GM12878 (cell line): Measurements from ENCODE around the gene TRIB2. TPM values are rescaled to one million over a fixed set of nuclear protein-coding genes. Genes with fewer than 3 reads are reported as not detected.
A peak's percentile ranks its signal among the peaks of the same experiment; 100 is the strongest.

ENCODE experiments used
- IRF4 ChIP-seq: IDR thresholded peaks from 2 replicates; pipeline ENCODE4 v1.6.1; 2011; ENCODE audit warnings: low read depth, low read length
- JUND ChIP-seq: IDR thresholded peaks from 2 replicates; pipeline ENCODE4 v1.6.1; 2012; ENCODE audit warnings: low read depth, mild to moderate bottlenecking, low read length, improper control_type of control experiment, moderate library complexity
- MEF2A ChIP-seq: IDR thresholded peaks from 2 replicates; pipeline ENCODE4 v1.6.1; 2011; ENCODE audit warnings: low read depth, mild to moderate bottlenecking, low read length, moderate library complexity; ENCODE audit not compliant: insufficient read depth
- MEF2B ChIP-seq: fragments of 450-650 bp; IDR thresholded peaks from 2 replicates; pipeline ENCODE4 v1.6.1; 2018; ENCODE audit warnings: mild to moderate bottlenecking, moderate library complexity; ENCODE audit not compliant: partially characterized antibody, poor library complexity, severe bottlenecking
- MTA3 ChIP-seq: IDR thresholded peaks from 2 replicates; pipeline ENCODE4 v1.6.1; 2012; ENCODE audit warnings: low read length, inconsistent platforms, borderline replicate concordance
- NRF1 ChIP-seq: conservative IDR thresholded peaks from 2 replicates; pipeline ENCODE4 v1.6.1; 2011; ENCODE audit warnings: mild to moderate bottlenecking, low read depth, low read length, improper control_type of control experiment
- PML ChIP-seq: IDR thresholded peaks from 2 replicates; pipeline ENCODE4 v1.6.1; 2012; ENCODE audit warnings: low read length, inconsistent platforms
- RAD21 ChIP-seq: IDR thresholded peaks from 2 replicates; pipeline ENCODE4 v1.6.1; 2011; ENCODE audit warnings: mild to moderate bottlenecking, low read depth, low read length, moderate library complexity; ENCODE audit not compliant: insufficient read depth
- RAD51 ChIP-seq: fragments of 450-650 bp; IDR thresholded peaks from 2 replicates; pipeline ENCODE4 v1.6.1; 2016; ENCODE audit warnings: moderate library complexity, mild to moderate bottlenecking, inconsistent platforms
- SMC3 ChIP-seq: IDR thresholded peaks from 2 replicates; pipeline ENCODE4 v1.6.1; 2011; ENCODE audit warnings: low read length, improper control_type of control experiment, borderline replicate concordance
- SREBF1 ChIP-seq: IDR thresholded peaks from 2 replicates; pipeline ENCODE4 v1.6.1; 2012; ENCODE audit warnings: mild to moderate bottlenecking, low read length
- YBX1 ChIP-seq: fragments of 450-650 bp; IDR thresholded peaks from 2 replicates; pipeline ENCODE4 v1.6.1; 2016; ENCODE audit warnings: antibody characterized with exemption
- ZNF622 ChIP-seq: fragments of 450-650 bp; IDR thresholded peaks from 2 replicates; pipeline ENCODE4 v1.6.1; 2017; ENCODE audit warnings: mild to moderate bottlenecking, inconsistent platforms
- polyA plus RNA-seq, 11 experiments: library from polyadenylated mRNA; depleted of rRNA in 4 of 11; unstranded in 6 of 11; stranded (reverse) in 5 of 11; fragments of >200 nt; fragmentation: Nextera tagmentation in 4 of 11; fragmentation: Illumina TruSeq in 1 of 11; extraction: Ambion mirVana in 4 of 11; extraction: Trizol in 1 of 11; gene quantifications; 1 replicate in 1 of 11; 2 replicates in 10 of 11; pipeline versions ENCODE4 v1.2.1 to v1.2.3, GENCODE V29; 2011 to 2016; ENCODE audit warnings: inconsistent platforms in 2 of 11, missing spikeins in 2 of 11, low read depth in 1 of 11
- total RNA-seq, 4 experiments: library from RNA; depleted of rRNA in 3 of 4; stranded (reverse); fragments of >200 nt in 3 of 4; fragmentation: Illumina TruSeq in 1 of 4; extraction: Trizol in 1 of 4; gene quantifications; 2 replicates each; pipeline versions ENCODE4 v1.2.1 to v1.2.3, GENCODE V29; 2013 to 2021
- TF ChIP-seq, protein P1 (sequence below): fragments of 450-650 bp; IDR thresholded peaks from 2 replicates; pipeline ENCODE4 v1.6.1; 2017; ENCODE audit warnings: mild to moderate bottlenecking, moderate library complexity
- TF ChIP-seq, protein P2 (sequence below): fragments of 450-650 bp; IDR thresholded peaks from 2 replicates; pipeline ENCODE4 v1.6.1; 2016; ENCODE audit warnings: mild to moderate bottlenecking
- TF ChIP-seq, protein P3 (sequence below): IDR thresholded peaks from 2 replicates; pipeline ENCODE4 v1.6.1; 2012; ENCODE audit warnings: low read depth, low read length, improper control_type of control experiment
- TF ChIP-seq, protein P4 (sequence below): fragments of 450-650 bp; IDR thresholded peaks from 2 replicates; pipeline ENCODE4 v1.6.1; 2018; ENCODE audit warnings: borderline replicate concordance, mild to moderate bottlenecking; ENCODE audit not compliant: partially characterized antibody

Gene TRIB2
- total and polyA plus RNA-seq, 10 of the 15 experiments (the other 5 are each of a cell fraction or from before 2014, with no cell fraction given): 1.6 to 9.2 (median 5.2) TPM

DNA sequence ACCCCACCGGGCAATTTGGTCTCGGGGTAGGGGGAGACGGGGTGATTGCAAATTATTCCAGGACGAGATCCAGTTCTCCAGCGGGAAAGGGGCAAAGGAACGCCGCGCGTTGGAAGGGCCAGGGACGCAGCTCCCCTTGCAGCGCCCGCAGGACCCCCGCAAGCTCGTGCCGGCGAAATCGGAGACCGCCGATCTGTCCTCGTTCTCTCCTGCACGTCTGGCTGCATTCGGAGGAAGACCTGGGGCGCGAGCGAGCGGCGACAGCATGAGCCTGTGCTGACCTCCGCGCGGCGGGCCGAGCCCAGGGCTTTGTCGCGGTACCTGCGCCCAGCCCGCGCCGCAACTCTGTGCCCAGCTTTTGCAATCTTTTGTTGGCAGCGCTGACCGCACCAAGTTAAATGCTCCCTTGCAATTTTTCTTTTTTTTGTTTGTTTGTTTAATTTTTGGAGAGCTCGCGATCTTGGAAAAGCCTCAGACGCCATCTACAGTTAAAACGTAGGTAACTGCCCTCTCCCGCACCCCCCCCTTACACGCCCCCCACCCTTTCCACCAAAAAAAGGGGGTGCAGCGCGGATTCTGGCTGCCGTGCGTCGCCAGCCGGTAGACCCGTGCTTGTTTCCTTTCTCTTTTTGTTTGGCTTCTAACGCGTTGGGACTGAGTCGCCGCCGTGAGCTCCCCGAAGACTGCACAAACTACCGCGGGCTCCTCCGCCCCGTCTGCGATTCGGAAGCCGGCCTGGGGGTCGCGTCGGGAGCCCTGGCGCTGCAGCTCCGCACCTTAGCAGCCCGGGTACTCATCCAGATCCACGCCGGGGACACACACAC is 667 bp downstream of the TRIB2 start (continued):
- no peak; the same call in 1 of the 2 replicates for TF ChIP-seq SMC3
- TF ChIP-seq ZNF622: no peak
- no peak for TF ChIP-seq PML
- TF ChIP-seq, protein P1, sequence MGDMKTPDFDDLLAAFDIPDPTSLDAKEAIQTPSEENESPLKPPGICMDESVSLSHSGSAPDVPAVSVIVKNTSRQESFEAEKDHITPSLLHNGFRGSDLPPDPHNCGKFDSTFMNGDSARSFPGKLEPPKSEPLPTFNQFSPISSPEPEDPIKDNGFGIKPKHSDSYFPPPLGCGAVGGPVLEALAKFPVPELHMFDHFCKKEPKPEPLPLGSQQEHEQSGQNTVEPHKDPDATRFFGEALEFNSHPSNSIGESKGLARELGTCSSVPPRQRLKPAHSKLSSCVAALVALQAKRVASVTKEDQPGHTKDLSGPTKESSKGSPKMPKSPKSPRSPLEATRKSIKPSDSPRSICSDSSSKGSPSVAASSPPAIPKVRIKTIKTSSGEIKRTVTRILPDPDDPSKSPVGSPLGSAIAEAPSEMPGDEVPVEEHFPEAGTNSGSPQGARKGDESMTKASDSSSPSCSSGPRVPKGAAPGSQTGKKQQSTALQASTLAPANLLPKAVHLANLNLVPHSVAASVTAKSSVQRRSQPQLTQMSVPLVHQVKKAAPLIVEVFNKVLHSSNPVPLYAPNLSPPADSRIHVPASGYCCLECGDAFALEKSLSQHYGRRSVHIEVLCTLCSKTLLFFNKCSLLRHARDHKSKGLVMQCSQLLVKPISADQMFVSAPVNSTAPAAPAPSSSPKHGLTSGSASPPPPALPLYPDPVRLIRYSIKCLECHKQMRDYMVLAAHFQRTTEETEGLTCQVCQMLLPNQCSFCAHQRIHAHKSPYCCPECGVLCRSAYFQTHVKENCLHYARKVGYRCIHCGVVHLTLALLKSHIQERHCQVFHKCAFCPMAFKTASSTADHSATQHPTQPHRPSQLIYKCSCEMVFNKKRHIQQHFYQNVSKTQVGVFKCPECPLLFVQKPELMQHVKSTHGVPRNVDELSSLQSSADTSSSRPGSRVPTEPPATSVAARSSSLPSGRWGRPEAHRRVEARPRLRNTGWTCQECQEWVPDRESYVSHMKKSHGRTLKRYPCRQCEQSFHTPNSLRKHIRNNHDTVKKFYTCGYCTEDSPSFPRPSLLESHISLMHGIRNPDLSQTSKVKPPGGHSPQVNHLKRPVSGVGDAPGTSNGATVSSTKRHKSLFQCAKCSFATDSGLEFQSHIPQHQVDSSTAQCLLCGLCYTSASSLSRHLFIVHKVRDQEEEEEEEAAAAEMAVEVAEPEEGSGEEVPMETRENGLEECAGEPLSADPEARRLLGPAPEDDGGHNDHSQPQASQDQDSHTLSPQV: no peak
- TF ChIP-seq RAD21: peak; percentile 34; the same call in 1 of the 2 replicates
- TF ChIP-seq, protein P2, sequence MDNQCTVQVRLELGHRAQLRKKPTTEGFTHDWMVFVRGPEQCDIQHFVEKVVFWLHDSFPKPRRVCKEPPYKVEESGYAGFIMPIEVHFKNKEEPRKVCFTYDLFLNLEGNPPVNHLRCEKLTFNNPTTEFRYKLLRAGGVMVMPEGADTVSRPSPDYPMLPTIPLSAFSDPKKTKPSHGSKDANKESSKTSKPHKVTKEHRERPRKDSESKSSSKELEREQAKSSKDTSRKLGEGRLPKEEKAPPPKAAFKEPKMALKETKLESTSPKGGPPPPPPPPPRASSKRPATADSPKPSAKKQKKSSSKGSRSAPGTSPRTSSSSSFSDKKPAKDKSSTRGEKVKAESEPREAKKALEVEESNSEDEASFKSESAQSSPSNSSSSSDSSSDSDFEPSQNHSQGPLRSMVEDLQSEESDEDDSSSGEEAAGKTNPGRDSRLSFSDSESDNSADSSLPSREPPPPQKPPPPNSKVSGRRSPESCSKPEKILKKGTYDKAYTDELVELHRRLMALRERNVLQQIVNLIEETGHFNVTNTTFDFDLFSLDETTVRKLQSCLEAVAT: no peak
- TF ChIP-seq JUND: no peak
- TF ChIP-seq MTA3: no peak
- TF ChIP-seq NRF1: no peak
- TF ChIP-seq RAD51: no peak
- TF ChIP-seq, protein P3, sequence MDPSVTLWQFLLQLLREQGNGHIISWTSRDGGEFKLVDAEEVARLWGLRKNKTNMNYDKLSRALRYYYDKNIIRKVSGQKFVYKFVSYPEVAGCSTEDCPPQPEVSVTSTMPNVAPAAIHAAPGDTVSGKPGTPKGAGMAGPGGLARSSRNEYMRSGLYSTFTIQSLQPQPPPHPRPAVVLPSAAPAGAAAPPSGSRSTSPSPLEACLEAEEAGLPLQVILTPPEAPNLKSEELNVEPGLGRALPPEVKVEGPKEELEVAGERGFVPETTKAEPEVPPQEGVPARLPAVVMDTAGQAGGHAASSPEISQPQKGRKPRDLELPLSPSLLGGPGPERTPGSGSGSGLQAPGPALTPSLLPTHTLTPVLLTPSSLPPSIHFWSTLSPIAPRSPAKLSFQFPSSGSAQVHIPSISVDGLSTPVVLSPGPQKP: no peak
- no peak for TF ChIP-seq YBX1
- no peak for TF ChIP-seq MEF2B
- no peak for TF ChIP-seq MEF2A
- TF ChIP-seq, protein P4, sequence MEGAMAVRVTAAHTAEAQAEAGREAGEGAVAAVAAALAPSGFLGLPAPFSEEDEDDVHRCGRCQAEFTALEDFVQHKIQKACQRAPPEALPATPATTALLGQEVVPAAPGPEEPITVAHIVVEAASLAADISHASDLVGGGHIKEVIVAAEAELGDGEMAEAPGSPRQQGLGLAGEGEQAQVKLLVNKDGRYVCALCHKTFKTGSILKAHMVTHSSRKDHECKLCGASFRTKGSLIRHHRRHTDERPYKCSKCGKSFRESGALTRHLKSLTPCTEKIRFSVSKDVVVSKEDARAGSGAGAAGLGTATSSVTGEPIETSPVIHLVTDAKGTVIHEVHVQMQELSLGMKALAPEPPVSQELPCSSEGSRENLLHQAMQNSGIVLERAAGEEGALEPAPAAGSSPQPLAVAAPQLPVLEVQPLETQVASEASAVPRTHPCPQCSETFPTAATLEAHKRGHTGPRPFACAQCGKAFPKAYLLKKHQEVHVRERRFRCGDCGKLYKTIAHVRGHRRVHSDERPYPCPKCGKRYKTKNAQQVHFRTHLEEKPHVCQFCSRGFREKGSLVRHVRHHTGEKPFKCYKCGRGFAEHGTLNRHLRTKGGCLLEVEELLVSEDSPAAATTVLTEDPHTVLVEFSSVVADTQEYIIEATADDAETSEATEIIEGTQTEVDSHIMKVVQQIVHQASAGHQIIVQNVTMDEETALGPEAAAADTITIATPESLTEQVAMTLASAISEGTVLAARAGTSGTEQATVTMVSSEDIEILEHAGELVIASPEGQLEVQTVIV: no peak
- no peak for TF ChIP-seq SREBF1
- TF ChIP-seq IRF4: no peak
